Stimulated activated CD8-positive, alpha-beta memory T cell treated with anti-CD3 and anti-CD28 coated beads, Interleukin-4, amount 100 ng/mL, for 24 hours (primary cell): Measurements from ENCODE around the gene PLEKHM3.

ENCODE experiments used
- DNase-seq: peaks from one replicate; pipeline ENCODE4 v3.0.0-alpha.2; 2020; ENCODE audit warnings: low read depth

The PLEKHM3 gene

GRCh38 chr2:207993151-207993763 is 32.1 kb downstream of the PLEKHM3 start:
- no peak for DNase-seq

- DNase-seq: no peak
These were observed 33.4 kb downstream of the PLEKHM3 start for GRCh38 chr2:207991944-207992343.

- no peak for DNase-seq
These were observed 34.5 kb downstream of the PLEKHM3 start for GRCh38 chr2:207990784-207991183.

- DNase-seq: no peak
These were observed 36.4 kb downstream of the PLEKHM3 start for GRCh38 chr2:207988975-207989374.

- no peak for DNase-seq
These were observed 38.2 kb downstream of the PLEKHM3 start for GRCh38 chr2:207987025-207987716.

- no peak for DNase-seq
These were observed 40.4 kb downstream of the PLEKHM3 start for GRCh38 chr2:207984765-207985480.

GRCh38 chr2:207983641-207984042 is 41.7 kb downstream of the PLEKHM3 start:
- no peak for DNase-seq

GRCh38 chr2:207978177-207978948 is 47.0 kb downstream of the PLEKHM3 start:
- DNase-seq: no peak

- no peak for DNase-seq
These were observed 49.4 kb downstream of the PLEKHM3 start for GRCh38 chr2:207975921-207976320.

- no peak for DNase-seq
These were observed 51.1 kb downstream of the PLEKHM3 start for GRCh38 chr2:207974216-207974605.

GRCh38 chr2:207970826-207971180 is 54.5 kb downstream of the PLEKHM3 start:
- no peak for DNase-seq

- no peak for DNase-seq
These were observed 55.0 kb downstream of the PLEKHM3 start for GRCh38 chr2:207970147-207970825.

GRCh38 chr2:207969249-207969648 is 56.1 kb downstream of the PLEKHM3 start:
- DNase-seq: no peak

GRCh38 chr2:207967121-207967520 is 58.2 kb downstream of the PLEKHM3 start:
- no peak for DNase-seq

GRCh38 chr2:207960911-207961310 is 64.4 kb downstream of the PLEKHM3 start:
- DNase-seq: no peak

- no peak for DNase-seq
These were observed 65.2 kb downstream of the PLEKHM3 start for GRCh38 chr2:207960090-207960489.

GRCh38 chr2:207956771-207957170 is 68.6 kb downstream of the PLEKHM3 start:
- DNase-seq: no peak

GRCh38 chr2:207955456-207955855 is 69.9 kb downstream of the PLEKHM3 start:
- DNase-seq: no peak

GRCh38 chr2:207953354-207953753 is 72.0 kb downstream of the PLEKHM3 start:
- DNase-seq: no peak

- no peak for DNase-seq
These were observed 72.6 kb downstream of the PLEKHM3 start for GRCh38 chr2:207952564-207953345.
